ENCODE measurements around the gene COL2A1.
"Not testable (repeated sequence)": the region's sequence is repeated elsewhere in the genome, so short reads cannot be mapped to it uniquely, and the experiment has no call there.

COL2A1 gene

GRCh38 chr12:47973870-47974269, 30.4 kb downstream of the COL2A1 start:
- Histone ChIP-seq H3K36me3 (ENCODE audit: control insufficient read depth in 2 of 2, insufficient read depth in 2 of 2, low read length in 2 of 2) (peaks cover 6 to 7% of the 10 kb centered on the region in 2 donors), H3K27ac (ENCODE audit: low read length) (no peak overlapping the region), H3K9me3 (ENCODE audit: control insufficient read depth in 2 of 2, low read length in 2 of 2) (no peaks in the 10 kb centered on the region), H3K4me1 (ENCODE audit: control insufficient read depth, insufficient read depth, low read length) (no peaks in the 10 kb centered on the region), H3K4me3 (ENCODE audit: low read length in 2 of 2) (no peak overlapping the region), H3K27me3 (ENCODE audit: control insufficient read depth in 1 of 2, insufficient read depth in 2 of 2, low read length in 2 of 2) (no peaks in the 10 kb centered on the region), H3K9ac (ENCODE audit: low read length in 2 of 2) (no peak overlapping the region)

GRCh38 chr12:47972895-47973294, 31.4 kb downstream of the COL2A1 start:
- peaks cover 12 to 14% of the 10 kb centered on the region in 2 donors for H3K36me3 ChIP-seq (ENCODE audit: control insufficient read depth in 2 of 2, insufficient read depth in 2 of 2, low read length in 2 of 2)
- no peak overlapping the region for H3K27ac ChIP-seq (ENCODE audit: low read length)
- no peak overlapping the region for H3K4me3 ChIP-seq (ENCODE audit: low read length in 2 of 2)
- no peaks in the 10 kb centered on the region for H3K4me1 ChIP-seq (ENCODE audit: control insufficient read depth, insufficient read depth, low read length)
- H3K27me3 ChIP-seq (ENCODE audit: control insufficient read depth in 1 of 2, insufficient read depth in 2 of 2, low read length in 2 of 2): no peaks in the 10 kb centered on the region
- no peak overlapping the region for H3K9ac ChIP-seq (ENCODE audit: low read length in 2 of 2)
- no peaks in the 10 kb centered on the region for H3K9me3 ChIP-seq (ENCODE audit: control insufficient read depth in 2 of 2, low read length in 2 of 2)

- no peak overlapping the region for H3K27ac ChIP-seq (ENCODE audit: low read length)
- H3K9ac ChIP-seq (ENCODE audit: low read length in 2 of 2): no peak overlapping the region
- H3K36me3 ChIP-seq (ENCODE audit: control insufficient read depth in 2 of 2, insufficient read depth in 2 of 2, low read length in 2 of 2): peaks cover 19 to 22% of the 10 kb centered on the region in 2 donors
- H3K4me1 ChIP-seq (ENCODE audit: control insufficient read depth, insufficient read depth, low read length): no peaks in the 10 kb centered on the region
- no peak overlapping the region for H3K4me3 ChIP-seq (ENCODE audit: low read length in 2 of 2)
- no peaks in the 10 kb centered on the region for H3K9me3 ChIP-seq (ENCODE audit: control insufficient read depth in 2 of 2, low read length in 2 of 2)
- H3K27me3 ChIP-seq (ENCODE audit: control insufficient read depth in 1 of 2, insufficient read depth in 2 of 2, low read length in 2 of 2): no peaks in the 10 kb centered on the region
Observed at GRCh38 chr12:47970843-47971242, 33.4 kb downstream of the COL2A1 start.

GRCh38 chr12:47969845-47970244, 34.4 kb downstream of the COL2A1 start:
- H3K27ac ChIP-seq (ENCODE audit: low read length): no peak overlapping the region
- no peaks in the 10 kb centered on the region for H3K9me3 ChIP-seq (ENCODE audit: control insufficient read depth in 2 of 2, low read length in 2 of 2)
- no peak overlapping the region for H3K4me3 ChIP-seq (ENCODE audit: low read length in 2 of 2)
- no peaks in the 10 kb centered on the region for H3K27me3 ChIP-seq (ENCODE audit: control insufficient read depth in 1 of 2, insufficient read depth in 2 of 2, low read length in 2 of 2)
- H3K36me3 ChIP-seq (ENCODE audit: control insufficient read depth in 2 of 2, insufficient read depth in 2 of 2, low read length in 2 of 2): peaks cover 19 to 27% of the 10 kb centered on the region in 2 donors
- no peaks in the 10 kb centered on the region for H3K4me1 ChIP-seq (ENCODE audit: control insufficient read depth, insufficient read depth, low read length)
- H3K9ac ChIP-seq (ENCODE audit: low read length in 2 of 2): no peak overlapping the region

GRCh38 chr12:47967461-47968321, 36.6 kb downstream of the COL2A1 start:
- H3K36me3 ChIP-seq (ENCODE audit: control insufficient read depth in 2 of 2, insufficient read depth in 2 of 2, low read length in 2 of 2): peaks cover 19 to 27% of the 10 kb centered on the region in 2 donors
- no peak overlapping the region for H3K27ac ChIP-seq (ENCODE audit: low read length)
- peaks cover 16% of the 10 kb centered on the region for H3K4me1 ChIP-seq (ENCODE audit: control insufficient read depth, insufficient read depth, low read length)
- no peaks in the 10 kb centered on the region for H3K9me3 ChIP-seq (ENCODE audit: control insufficient read depth in 2 of 2, low read length in 2 of 2)
- H3K9ac ChIP-seq (ENCODE audit: low read length in 2 of 2): peak overlapping the region in 1 of 2 donors; percentile 47
- H3K4me3 ChIP-seq (ENCODE audit: low read length in 2 of 2): no peak overlapping the region
- H3K27me3 ChIP-seq (ENCODE audit: control insufficient read depth in 1 of 2, insufficient read depth in 2 of 2, low read length in 2 of 2): no peaks in the 10 kb centered on the region

GRCh38 chr12:47965581-47965980, 38.7 kb downstream of the COL2A1 start:
- H3K36me3 ChIP-seq (ENCODE audit: control insufficient read depth in 2 of 2, insufficient read depth in 2 of 2, low read length in 2 of 2): peaks cover 19 to 27% of the 10 kb centered on the region in 2 donors
- H3K9ac ChIP-seq (ENCODE audit: low read length in 2 of 2): no peak overlapping the region
- H3K27ac ChIP-seq (ENCODE audit: low read length): no peak overlapping the region
- no peak overlapping the region for H3K4me3 ChIP-seq (ENCODE audit: low read length in 2 of 2)
- H3K27me3 ChIP-seq (ENCODE audit: control insufficient read depth in 1 of 2, insufficient read depth in 2 of 2, low read length in 2 of 2): no peaks in the 10 kb centered on the region
- no peaks in the 10 kb centered on the region for H3K9me3 ChIP-seq (ENCODE audit: control insufficient read depth in 2 of 2, low read length in 2 of 2)
- peaks cover 18% of the 10 kb centered on the region for H3K4me1 ChIP-seq (ENCODE audit: control insufficient read depth, insufficient read depth, low read length)

GRCh38 chr12:47964106-47964728, 40.1 kb downstream of the COL2A1 start:
- Histone ChIP-seq H3K4me1 (ENCODE audit: control insufficient read depth, insufficient read depth, low read length) (peaks cover 18% of the 10 kb centered on the region), H3K9ac (ENCODE audit: low read length in 2 of 2) (peak overlapping the region; percentile 81 to 86), H3K36me3 (ENCODE audit: control insufficient read depth in 2 of 2, insufficient read depth in 2 of 2, low read length in 2 of 2) (peaks cover 15 to 24% of the 10 kb centered on the region in 2 donors), H3K9me3 (ENCODE audit: control insufficient read depth in 2 of 2, low read length in 2 of 2) (no peaks in the 10 kb centered on the region), H3K4me3 (ENCODE audit: low read length in 2 of 2) (peak overlapping the region; percentile 91 to 96), H3K27ac (ENCODE audit: low read length) (no peak overlapping the region), H3K27me3 (ENCODE audit: control insufficient read depth in 1 of 2, insufficient read depth in 2 of 2, low read length in 2 of 2) (no peaks in the 10 kb centered on the region)

GRCh38 chr12:47963340-47964040, 40.8 kb downstream of the COL2A1 start, which contains the start of gene TMEM106C:
Gene TMEM106C, plus strand, starts transcription at chr12:47963596. Its CDS starts 641 bp downstream, at chr12:47964237.
- H3K36me3 ChIP-seq (ENCODE audit: control insufficient read depth in 2 of 2, insufficient read depth in 2 of 2, low read length in 2 of 2): peaks cover 9 to 20% of the 10 kb centered on the region in 2 donors
- no peak within 1 kb of the TSS for H3K27ac ChIP-seq (ENCODE audit: low read length)
- peak within 1 kb of the TSS; percentile 81 to 86 for H3K9ac ChIP-seq (ENCODE audit: low read length in 2 of 2)
- no peaks in the 10 kb centered on the region for H3K9me3 ChIP-seq (ENCODE audit: control insufficient read depth in 2 of 2, low read length in 2 of 2)
- H3K27me3 ChIP-seq (ENCODE audit: control insufficient read depth in 1 of 2, insufficient read depth in 2 of 2, low read length in 2 of 2): no peaks in the 10 kb centered on the region
- peak within 1 kb of the TSS; percentile 91 to 96 for H3K4me3 ChIP-seq (ENCODE audit: low read length in 2 of 2)
- peaks cover 18% of the 10 kb centered on the region for H3K4me1 ChIP-seq (ENCODE audit: control insufficient read depth, insufficient read depth, low read length)

GRCh38 chr12:47962198-47962597, 42.1 kb downstream of the COL2A1 start:
- Histone ChIP-seq H3K27ac (ENCODE audit: low read length) (no peak overlapping the region), H3K4me1 (ENCODE audit: control insufficient read depth, insufficient read depth, low read length) (peaks cover 18% of the 10 kb centered on the region), H3K4me3 (ENCODE audit: low read length in 2 of 2) (no peak overlapping the region), H3K9me3 (ENCODE audit: control insufficient read depth in 2 of 2, low read length in 2 of 2) (no peaks in the 10 kb centered on the region), H3K27me3 (ENCODE audit: control insufficient read depth in 1 of 2, insufficient read depth in 2 of 2, low read length in 2 of 2) (no peaks in the 10 kb centered on the region), H3K36me3 (ENCODE audit: control insufficient read depth in 2 of 2, insufficient read depth in 2 of 2, low read length in 2 of 2) (peaks cover 5 to 12% of the 10 kb centered on the region in 2 donors), H3K9ac (ENCODE audit: low read length in 2 of 2) (peak overlapping the region in 1 of 2 donors; percentile 36)

GRCh38 chr12:47957671-47958070, 46.6 kb downstream of the COL2A1 start:
- H3K36me3 ChIP-seq (ENCODE audit: control insufficient read depth in 2 of 2, insufficient read depth in 2 of 2, low read length in 2 of 2); H3K9ac ChIP-seq (ENCODE audit: low read length in 2 of 2); H3K4me3 ChIP-seq (ENCODE audit: low read length in 2 of 2); H3K27me3 ChIP-seq (ENCODE audit: control insufficient read depth in 1 of 2, insufficient read depth in 2 of 2, low read length in 2 of 2); H3K27ac ChIP-seq (ENCODE audit: low read length); H3K9me3 ChIP-seq (ENCODE audit: control insufficient read depth in 2 of 2, low read length in 2 of 2); H3K4me1 ChIP-seq (ENCODE audit: control insufficient read depth, insufficient read depth, low read length): not testable (repeated sequence)

Measured in stomach smooth muscle (tissue), 2 donors.